ENCODE data around the gene LCN12.

LCN12 gene

GRCh38 chr9:136982232-136983051 is 30.4 kb downstream of the LCN12 start, which contains the start of gene LCNL1:
LCNL1 (plus strand) TSS chr9:136982993; CDS start chr9:136983587, 594 bp downstream.
- peak within 1 kb of the TSS; percentile 32 for H3K9ac ChIP-seq (ENCODE audit: insufficient read length, low read depth)
- no peak within 1 kb of the TSS for H3K4me3 ChIP-seq (ENCODE audit: insufficient read length, low read depth)
- H3K9me3 ChIP-seq (ENCODE audit: insufficient read depth, low read length): no peaks in the 10 kb centered on the region
- TF ChIP-seq ZNF274 (IDR thresholded peaks at IDR 0.05; ENCODE audit: low read depth, low read length) (no peak), SUZ12 (IDR thresholded peaks at IDR 0.05; ENCODE audit: extremely low read depth, insufficient read depth, insufficient read length) (no peak), YY1 (IDR thresholded peaks at IDR 0.05; ENCODE audit: insufficient read depth, insufficient read length) (no peak)
- DNase-seq (ENCODE audit: low read depth, low spot score): no peak
- no peaks in the 10 kb centered on the region for H3K36me3 ChIP-seq (ENCODE audit: insufficient read depth, insufficient read length, low read length)
- peaks cover 5% of the 10 kb centered on the region for H3K27me3 ChIP-seq (ENCODE audit: insufficient read depth, insufficient read length)
- H3K4me1 ChIP-seq (ENCODE audit: insufficient read depth, insufficient read length): peaks cover 46% of the 10 kb centered on the region

- Histone ChIP-seq H3K4me1 (ENCODE audit: insufficient read depth, insufficient read length) (peaks cover 41% of the 10 kb centered on the region), H3K27me3 (ENCODE audit: insufficient read depth, insufficient read length) (no peaks in the 10 kb centered on the region), H3K9me3 (ENCODE audit: insufficient read depth, low read length) (no peaks in the 10 kb centered on the region), H3K4me3 (ENCODE audit: insufficient read length, low read depth) (no peak overlapping the region), H3K36me3 (ENCODE audit: insufficient read depth, insufficient read length, low read length) (no peaks in the 10 kb centered on the region), H3K9ac (ENCODE audit: insufficient read length, low read depth) (no peak overlapping the region)
- no peak for DNase-seq (ENCODE audit: low read depth, low spot score)
- no peak for TF ChIP-seq SUZ12 (IDR thresholded peaks at IDR 0.05; ENCODE audit: extremely low read depth, insufficient read depth, insufficient read length)
- no peak for TF ChIP-seq YY1 (IDR thresholded peaks at IDR 0.05; ENCODE audit: insufficient read depth, insufficient read length)
- TF ChIP-seq ZNF274 (IDR thresholded peaks at IDR 0.05; ENCODE audit: low read depth, low read length): no peak
These were observed 31.1 kb downstream of the LCN12 start for GRCh38 chr9:136983167-136983566.

GRCh38 chr9:136983656-136984314 is 31.7 kb downstream of the LCN12 start:
- Histone ChIP-seq H3K9ac (ENCODE audit: insufficient read length, low read depth) (no peak overlapping the region), H3K36me3 (ENCODE audit: insufficient read depth, insufficient read length, low read length) (no peaks in the 10 kb centered on the region), H3K27me3 (ENCODE audit: insufficient read depth, insufficient read length) (no peaks in the 10 kb centered on the region), H3K4me1 (ENCODE audit: insufficient read depth, insufficient read length) (peaks cover 40% of the 10 kb centered on the region), H3K9me3 (ENCODE audit: insufficient read depth, low read length) (no peaks in the 10 kb centered on the region), H3K4me3 (ENCODE audit: insufficient read length, low read depth) (no peak overlapping the region)
- no peak for DNase-seq (ENCODE audit: low read depth, low spot score)
- TF ChIP-seq ZNF274 (IDR thresholded peaks at IDR 0.05; ENCODE audit: low read depth, low read length) (no peak), SUZ12 (IDR thresholded peaks at IDR 0.05; ENCODE audit: extremely low read depth, insufficient read depth, insufficient read length) (no peak), YY1 (IDR thresholded peaks at IDR 0.05; ENCODE audit: insufficient read depth, insufficient read length) (no peak)

GRCh38 chr9:136984464-136985026 is 32.5 kb downstream of the LCN12 start:
- Histone ChIP-seq H3K4me3 (ENCODE audit: insufficient read length, low read depth) (no peak overlapping the region), H3K4me1 (ENCODE audit: insufficient read depth, insufficient read length) (peaks cover 34% of the 10 kb centered on the region), H3K9ac (ENCODE audit: insufficient read length, low read depth) (no peak overlapping the region)

GRCh38 chr9:136985027-136985602 is 33.0 kb downstream of the LCN12 start:
- H3K9ac ChIP-seq (ENCODE audit: insufficient read length, low read depth): peak overlapping the region; percentile 42
- H3K4me1 ChIP-seq (ENCODE audit: insufficient read depth, insufficient read length): peaks cover 34% of the 10 kb centered on the region
- H3K36me3 ChIP-seq (ENCODE audit: insufficient read depth, insufficient read length, low read length): no peaks in the 10 kb centered on the region
- no peak for DNase-seq (ENCODE audit: low read depth, low spot score)
- TF ChIP-seq ZNF274 (IDR thresholded peaks at IDR 0.05; ENCODE audit: low read depth, low read length) (no peak), SUZ12 (IDR thresholded peaks at IDR 0.05; ENCODE audit: extremely low read depth, insufficient read depth, insufficient read length) (no peak), YY1 (IDR thresholded peaks at IDR 0.05; ENCODE audit: insufficient read depth, insufficient read length) (no peak)
- no peak overlapping the region for H3K4me3 ChIP-seq (ENCODE audit: insufficient read length, low read depth)
- no peaks in the 10 kb centered on the region for H3K9me3 ChIP-seq (ENCODE audit: insufficient read depth, low read length)
- H3K27me3 ChIP-seq (ENCODE audit: insufficient read depth, insufficient read length): no peaks in the 10 kb centered on the region

More at GRCh38 chr9:136984464-136985026, 32.5 kb downstream of the LCN12 start:
- no peaks in the 10 kb centered on the region for H3K36me3 ChIP-seq (ENCODE audit: insufficient read depth, insufficient read length, low read length)
- no peaks in the 10 kb centered on the region for H3K9me3 ChIP-seq (ENCODE audit: insufficient read depth, low read length)
- no peak for DNase-seq (ENCODE audit: low read depth, low spot score)
- TF ChIP-seq ZNF274 (IDR thresholded peaks at IDR 0.05; ENCODE audit: low read depth, low read length) (no peak), YY1 (IDR thresholded peaks at IDR 0.05; ENCODE audit: insufficient read depth, insufficient read length) (no peak)
- H3K27me3 ChIP-seq (ENCODE audit: insufficient read depth, insufficient read length): no peaks in the 10 kb centered on the region

- Histone ChIP-seq H3K9ac (ENCODE audit: insufficient read length, low read depth) (no peak overlapping the region), H3K9me3 (ENCODE audit: insufficient read depth, low read length) (peaks cover 6% of the 10 kb centered on the region; the same call in 1 of the 2 replicates), H3K36me3 (ENCODE audit: insufficient read depth, insufficient read length, low read length) (no peaks in the 10 kb centered on the region), H3K4me3 (ENCODE audit: insufficient read length, low read depth) (no peak overlapping the region), H3K4me1 (ENCODE audit: insufficient read depth, insufficient read length) (peaks cover 35% of the 10 kb centered on the region), H3K27me3 (ENCODE audit: insufficient read depth, insufficient read length) (no peaks in the 10 kb centered on the region)
- TF ChIP-seq ZNF274 (IDR thresholded peaks at IDR 0.05; ENCODE audit: low read depth, low read length): no peak
- no peak for TF ChIP-seq SUZ12 (IDR thresholded peaks at IDR 0.05; ENCODE audit: extremely low read depth, insufficient read depth, insufficient read length)
- no peak for TF ChIP-seq YY1 (IDR thresholded peaks at IDR 0.05; ENCODE audit: insufficient read depth, insufficient read length)
- DNase-seq (ENCODE audit: low read depth, low spot score): no peak
These were observed 33.8 kb downstream of the LCN12 start for GRCh38 chr9:136985853-136986252.
